ENCODE results near the gene ZMAT5. TPM values are rescaled to one million over a fixed set of nuclear protein-coding genes. Genes with fewer than 3 reads are reported as not detected.

Gene ZMAT5
- polyA plus RNA-seq, 1 donor from 2014 or later = 49.8 TPM

GRCh38 chr22:29718949-29719898 is 47.6 kb downstream of the ZMAT5 start:
- Mint-ChIP-seq H3K27me3 (peaks cover 43% of the 10 kb centered on the region), H3K4me3 (peak overlapping the region in 1 of 4 donors; percentile 49), H3K36me3 (no peaks in the 10 kb centered on the region)

GRCh38 chr22:29717789-29718188 is 49.0 kb downstream of the ZMAT5 start:
- Mint-ChIP-seq H3K36me3 (no peaks in the 10 kb centered on the region), H3K27ac (no peak overlapping the region), H3K27me3 (peaks cover 39% of the 10 kb centered on the region)

More at GRCh38 chr22:29718949-29719898, 47.6 kb downstream of the ZMAT5 start:
- no peak overlapping the region for H3K27ac Mint-ChIP-seq
- no peaks in the 10 kb centered on the region for H3K9me3 Mint-ChIP-seq
- H3K4me1 Mint-ChIP-seq = peaks cover 0 to 10% (median 2%) of the 10 kb centered on the region in 3 donors

GRCh38 chr22:29716814-29717545 is 49.8 kb downstream of the ZMAT5 start:
- Mint-ChIP-seq H3K9me3 (no peaks in the 10 kb centered on the region), H3K36me3 (no peaks in the 10 kb centered on the region), H3K4me1 (peaks cover 0 to 10% (median 2%) of the 10 kb centered on the region in 3 donors), H3K27ac (no peak overlapping the region), H3K27me3 (peaks cover 39% of the 10 kb centered on the region), H3K4me3 (peak overlapping the region in 1 of 4 donors; percentile 60)

More at GRCh38 chr22:29717789-29718188, 49.0 kb downstream of the ZMAT5 start:
- Mint-ChIP-seq H3K9me3 (no peaks in the 10 kb centered on the region), H3K4me1 (peaks cover 0 to 10% (median 2%) of the 10 kb centered on the region in 3 donors), H3K4me3 (no peak overlapping the region)

- peaks cover 33% of the 10 kb centered on the region for H3K27me3 Mint-ChIP-seq
- H3K27ac Mint-ChIP-seq = no peak overlapping the region
- H3K9me3 Mint-ChIP-seq = no peaks in the 10 kb centered on the region
- H3K4me1 Mint-ChIP-seq = peaks cover 0 to 10% (median 2%) of the 10 kb centered on the region in 3 donors
- no peaks in the 10 kb centered on the region for H3K36me3 Mint-ChIP-seq
- no peak overlapping the region for H3K4me3 Mint-ChIP-seq
These were observed 51.1 kb downstream of the ZMAT5 start for GRCh38 chr22:29715705-29716104.

GRCh38 chr22:29715240-29715639 is 51.6 kb downstream of the ZMAT5 start:
- H3K4me1 Mint-ChIP-seq = peaks cover 0 to 10% (median 2%) of the 10 kb centered on the region in 3 donors
- no peaks in the 10 kb centered on the region for H3K36me3 Mint-ChIP-seq
- no peaks in the 10 kb centered on the region for H3K9me3 Mint-ChIP-seq
- H3K4me3 Mint-ChIP-seq = no peak overlapping the region
- no peak overlapping the region for H3K27ac Mint-ChIP-seq
- peaks cover 33% of the 10 kb centered on the region for H3K27me3 Mint-ChIP-seq

GRCh38 chr22:29713156-29713727 is 53.6 kb downstream of the ZMAT5 start:
- no peak overlapping the region for H3K27ac Mint-ChIP-seq

GRCh38 chr22:29712119-29712518 is 54.7 kb downstream of the ZMAT5 start:
- Mint-ChIP-seq H3K4me1 (no peaks in the 10 kb centered on the region), H3K27ac (no peak overlapping the region), H3K9me3 (no peaks in the 10 kb centered on the region), H3K36me3 (no peaks in the 10 kb centered on the region), H3K4me3 (no peak overlapping the region), H3K27me3 (peaks cover 12% of the 10 kb centered on the region)

More at GRCh38 chr22:29713156-29713727, 53.6 kb downstream of the ZMAT5 start:
- H3K9me3 Mint-ChIP-seq = no peaks in the 10 kb centered on the region
- no peaks in the 10 kb centered on the region for H3K36me3 Mint-ChIP-seq
- H3K27me3 Mint-ChIP-seq = peaks cover 20% of the 10 kb centered on the region
- H3K4me1 Mint-ChIP-seq = peaks cover 0 to 5% (median 0%) of the 10 kb centered on the region in 3 donors
- H3K4me3 Mint-ChIP-seq = no peak overlapping the region

GRCh38 chr22:29710922-29711593 is 55.7 kb downstream of the ZMAT5 start:
- no peaks in the 10 kb centered on the region for H3K4me1 Mint-ChIP-seq
- H3K27ac Mint-ChIP-seq = no peak overlapping the region
- peaks cover 8% of the 10 kb centered on the region for H3K27me3 Mint-ChIP-seq
- H3K36me3 Mint-ChIP-seq = no peaks in the 10 kb centered on the region
- no peak overlapping the region for H3K4me3 Mint-ChIP-seq
- no peaks in the 10 kb centered on the region for H3K9me3 Mint-ChIP-seq

GRCh38 chr22:29710193-29710592 is 56.6 kb downstream of the ZMAT5 start:
- H3K4me3 Mint-ChIP-seq = no peak overlapping the region

GRCh38 chr22:29707471-29707870 is 59.3 kb downstream of the ZMAT5 start:
- H3K9me3 Mint-ChIP-seq = no peaks in the 10 kb centered on the region
- no peak overlapping the region for H3K4me3 Mint-ChIP-seq
- H3K36me3 Mint-ChIP-seq = no peaks in the 10 kb centered on the region
- peak overlapping the region in 1 of 3 donors; percentile 92 for H3K27ac Mint-ChIP-seq
- peaks cover 3 to 5% (median 3%) of the 10 kb centered on the region in 3 donors for H3K4me1 Mint-ChIP-seq
- peaks cover 7% of the 10 kb centered on the region for H3K27me3 Mint-ChIP-seq

More at GRCh38 chr22:29710193-29710592, 56.6 kb downstream of the ZMAT5 start:
- Mint-ChIP-seq H3K27me3 (peaks cover 8% of the 10 kb centered on the region), H3K9me3 (no peaks in the 10 kb centered on the region), H3K27ac (no peak overlapping the region), H3K36me3 (no peaks in the 10 kb centered on the region), H3K4me1 (no peaks in the 10 kb centered on the region)

- Mint-ChIP-seq H3K36me3 (no peaks in the 10 kb centered on the region), H3K27me3 (peaks cover 7% of the 10 kb centered on the region)
These were observed 59.8 kb downstream of the ZMAT5 start for GRCh38 chr22:29707010-29707409.

GRCh38 chr22:29706486-29706885 is 60.3 kb downstream of the ZMAT5 start:
- Mint-ChIP-seq H3K27me3 (peaks cover 7% of the 10 kb centered on the region), H3K27ac (no peak overlapping the region), H3K36me3 (no peaks in the 10 kb centered on the region), H3K4me1 (peaks cover 3 to 5% (median 4%) of the 10 kb centered on the region in 3 donors), H3K9me3 (no peaks in the 10 kb centered on the region), H3K4me3 (no peak overlapping the region)

More at GRCh38 chr22:29707010-29707409, 59.8 kb downstream of the ZMAT5 start:
- Mint-ChIP-seq H3K9me3 (no peaks in the 10 kb centered on the region), H3K4me3 (no peak overlapping the region), H3K27ac (no peak overlapping the region), H3K4me1 (peaks cover 3 to 5% (median 3%) of the 10 kb centered on the region in 3 donors)

- H3K9me3 Mint-ChIP-seq = no peaks in the 10 kb centered on the region
- H3K36me3 Mint-ChIP-seq = no peaks in the 10 kb centered on the region
- peak overlapping the region in 1 of 4 donors; percentile 17 for H3K4me3 Mint-ChIP-seq
- peaks cover 3 to 6% (median 5%) of the 10 kb centered on the region in 3 donors for H3K4me1 Mint-ChIP-seq
- H3K27me3 Mint-ChIP-seq = peaks cover 7% of the 10 kb centered on the region
- no peak overlapping the region for H3K27ac Mint-ChIP-seq
These were observed 61.2 kb downstream of the ZMAT5 start for GRCh38 chr22:29705651-29706050.

- Mint-ChIP-seq H3K9me3 (no peaks in the 10 kb centered on the region), H3K27ac (no peak overlapping the region), H3K4me1 (peaks cover 3 to 6% (median 5%) of the 10 kb centered on the region in 3 donors), H3K27me3 (peaks cover 7% of the 10 kb centered on the region), H3K4me3 (no peak overlapping the region), H3K36me3 (no peaks in the 10 kb centered on the region)
These were observed 62.1 kb downstream of the ZMAT5 start for GRCh38 chr22:29704528-29705285.

All from IgD-negative memory B cell (primary cell).